ENCODE data around the gene ZFYVE28. TPM values are rescaled to one million over a fixed set of nuclear protein-coding genes. Genes with fewer than 3 reads are reported as not detected.

The ZFYVE28 gene
- total RNA-seq, 2 donors from 2014 or later = 7.4 to 8.4 TPM

DNA sequence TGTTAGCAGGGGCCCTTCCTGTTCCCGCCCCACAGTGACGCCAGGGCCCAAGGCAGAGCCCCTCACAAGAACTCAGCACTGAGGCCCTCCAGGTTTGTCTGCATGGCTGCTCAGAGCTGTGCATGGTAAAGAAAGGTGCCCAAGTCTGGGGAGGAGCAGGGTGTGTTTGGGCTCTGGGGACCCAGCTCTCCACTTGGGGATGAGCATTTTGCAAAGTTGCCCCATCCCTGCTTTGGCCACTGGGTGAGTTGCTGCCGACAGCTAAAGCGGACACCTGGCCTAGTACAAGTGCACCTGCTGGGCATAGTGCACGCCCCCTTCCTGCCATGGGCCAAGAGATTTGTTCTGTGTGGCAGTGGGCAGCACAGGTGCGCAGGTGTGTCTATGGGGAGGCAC is 154.5 kb downstream of the ZFYVE28 start:
- peak; percentile 69 for DNase-seq (ENCODE audit: low spot score)
- intact Hi-C loops (cut with DNase I) = loop anchor here in 1 of 2 donors (10.0 kb wide), 1 partner anchor 151 kb away; the partner anchor contains the start of genes CFAP99 and ZFYVE28

DNA sequence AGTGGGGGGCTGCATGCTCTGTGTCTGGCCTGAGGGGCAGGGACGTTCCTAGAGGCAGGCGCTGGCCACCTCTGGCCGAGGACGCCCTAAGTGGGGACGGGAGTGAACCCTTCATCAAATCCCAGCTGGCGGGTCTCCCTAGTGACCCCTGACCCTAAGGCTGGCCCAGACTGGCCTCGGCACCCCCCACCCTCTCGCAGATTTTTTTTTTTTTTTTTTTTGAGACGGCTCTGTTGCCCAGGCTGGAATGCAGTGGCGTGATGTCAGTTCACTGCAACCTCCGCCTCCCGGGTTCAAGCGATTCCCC is 155.5 kb downstream of the ZFYVE28 start:
- DNase-seq (ENCODE audit: low spot score) = no peak
- intact Hi-C loops (cut with DNase I) = loop anchor here in 1 of 2 donors (10.0 kb wide), 1 partner anchor 152 kb away; the partner anchor contains the start of genes CFAP99 and ZFYVE28

DNA sequence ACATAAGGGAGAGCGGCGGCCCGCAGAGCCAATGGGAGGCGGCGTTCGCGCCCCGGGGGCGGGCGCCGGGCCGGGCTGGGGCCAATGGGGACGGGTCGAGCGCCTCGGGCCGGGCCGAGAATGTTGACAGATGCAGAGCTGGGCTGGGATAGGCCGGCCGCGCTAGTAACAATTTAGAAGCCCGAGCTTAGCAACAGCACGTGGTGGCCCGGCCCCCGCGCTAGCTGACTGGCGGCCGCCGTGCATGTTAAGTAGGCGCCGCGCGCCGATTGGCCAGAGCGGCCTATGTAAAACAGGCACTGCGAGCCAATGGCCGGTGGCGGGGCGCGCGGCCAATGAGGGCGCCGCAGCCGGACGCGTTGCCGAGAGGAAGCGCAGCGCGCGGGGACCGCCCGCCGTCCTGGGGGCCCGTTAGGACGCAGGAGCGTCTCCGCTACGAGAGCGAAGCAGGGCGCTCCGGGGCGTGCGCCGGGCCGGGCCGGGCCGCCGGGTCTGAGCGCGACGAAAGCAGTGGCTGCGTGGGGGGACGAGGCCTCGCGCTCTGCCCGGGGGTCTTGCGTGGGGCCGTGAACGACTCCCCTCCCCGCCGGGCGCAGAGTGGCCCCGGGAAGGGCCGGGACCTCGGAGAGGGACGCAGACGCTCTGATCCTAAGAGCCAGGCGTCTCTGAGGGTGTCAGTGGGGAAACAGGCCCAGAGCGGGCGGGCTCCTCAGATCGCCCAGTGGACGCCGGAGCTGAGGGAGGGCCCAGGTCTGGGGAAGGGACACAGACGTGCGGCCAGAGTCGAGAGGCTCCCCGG is 156.1 kb downstream of the ZFYVE28 start:
- peak; percentile 100 for DNase-seq (ENCODE audit: low spot score)
- intact Hi-C loops (cut with DNase I) = loop anchor here in 1 of 2 donors (10.0 kb wide), 1 partner anchor 152 kb away; the partner anchor contains the start of genes CFAP99 and ZFYVE28

DNA sequence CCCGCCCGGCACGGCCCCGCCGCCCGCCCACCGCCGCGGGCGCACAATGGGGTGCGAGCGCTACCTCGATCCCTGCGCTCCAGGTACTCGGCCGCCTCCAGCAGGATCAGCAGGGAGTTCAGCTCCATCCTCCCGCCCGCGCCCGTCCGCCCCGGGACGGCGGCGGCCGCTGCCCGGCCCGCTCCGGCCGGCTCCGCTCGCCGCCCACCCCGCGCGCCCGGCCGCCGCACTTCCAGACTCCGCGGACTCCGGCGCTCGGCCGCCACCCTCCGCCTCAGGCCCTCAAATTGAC is 156.6 kb downstream of the ZFYVE28 start, which contains the start of gene MXD4:
Gene MXD4, minus strand, starts transcription at position 257 of the 292 bp plus-strand sequence. Its CDS starts 129 bp downstream, at position 128.
- intact Hi-C loops (cut with DNase I) = loop anchor here in 1 of 2 donors (10.0 kb wide), 1 partner anchor 153 kb away; the partner anchor contains the start of genes CFAP99 and ZFYVE28
- DNase-seq (ENCODE audit: low spot score) = no peak

DNA sequence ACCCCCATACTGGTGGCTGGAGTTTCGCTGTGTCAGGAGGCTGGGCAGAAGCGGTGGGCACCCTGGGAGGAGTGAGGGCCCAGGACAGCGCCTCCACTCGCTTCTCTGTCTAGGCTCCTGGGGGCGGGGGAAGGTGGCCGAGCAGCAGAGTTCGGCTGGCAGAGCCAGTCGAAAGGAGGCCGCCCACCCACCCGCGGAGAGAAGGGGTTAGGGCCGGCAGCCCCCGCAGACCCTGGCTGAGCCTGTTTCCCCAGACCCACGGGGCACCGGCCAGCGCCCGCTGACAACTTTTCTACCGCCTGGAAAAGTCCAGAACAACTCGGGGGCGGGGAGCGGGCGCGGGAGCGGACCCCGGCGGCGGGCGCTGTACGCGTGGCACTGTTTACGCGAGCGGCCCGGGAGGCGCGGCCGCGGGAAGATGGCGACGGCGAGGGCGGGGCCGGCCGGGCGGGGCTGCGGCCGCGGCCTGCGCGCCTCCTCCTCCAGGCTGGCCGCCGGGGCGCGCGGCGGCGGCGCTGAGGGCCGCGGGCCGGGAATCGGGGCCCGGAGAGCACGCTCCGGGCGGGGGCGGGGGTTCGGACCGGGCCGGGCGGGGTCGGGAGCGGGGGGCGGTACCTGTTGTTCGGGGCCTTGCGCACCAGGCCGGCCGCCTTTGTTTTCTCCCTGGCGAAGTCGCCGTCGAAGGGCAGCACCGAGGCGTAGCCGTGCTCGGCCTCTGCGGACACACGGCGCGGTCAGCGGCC is 157.2 kb downstream of the ZFYVE28 start:
- intact Hi-C loops (cut with DNase I) = loop anchor here in 1 of 2 donors (10.0 kb wide), 1 partner anchor 154 kb away; the partner anchor contains the start of genes CFAP99 and ZFYVE28
- peak; percentile 87 for DNase-seq (ENCODE audit: low spot score)

DNA sequence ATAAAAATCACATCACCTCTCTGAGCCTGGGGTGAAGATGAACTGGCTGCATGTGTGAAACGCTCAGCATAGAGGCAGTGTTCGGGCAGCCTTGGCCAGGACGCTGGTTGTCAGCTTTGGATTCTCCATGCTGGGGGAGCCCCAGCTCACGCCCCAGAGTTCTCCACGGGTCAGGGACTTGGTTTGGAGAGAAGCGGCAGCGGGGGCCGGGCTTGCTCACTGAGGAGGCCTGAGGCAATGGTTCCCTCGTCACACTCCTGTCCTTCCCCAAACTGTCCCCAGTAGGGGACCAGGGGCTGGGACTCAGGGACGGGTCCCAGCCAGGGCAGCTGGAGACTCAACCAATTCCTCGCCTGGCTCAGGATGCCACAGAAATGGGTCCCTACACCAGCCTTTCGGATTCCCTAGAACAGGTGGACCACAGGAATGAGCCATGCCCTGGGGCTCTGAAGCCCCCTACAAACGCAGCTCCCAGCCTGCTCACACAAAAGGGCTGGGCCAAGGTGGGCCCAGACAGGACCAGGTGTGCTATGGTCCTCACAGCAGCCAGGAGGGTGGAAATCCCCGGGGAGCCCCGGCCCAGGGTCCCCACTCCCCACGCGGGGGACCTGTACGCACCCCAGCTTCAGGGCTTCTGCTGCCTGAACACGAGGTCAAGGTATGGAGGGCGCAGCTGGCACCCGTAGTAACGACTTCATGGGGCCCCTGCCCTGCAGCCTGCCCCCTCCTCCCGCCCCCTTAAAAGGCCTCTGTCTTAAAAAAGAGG is 157.9 kb downstream of the ZFYVE28 start:
- DNase-seq (ENCODE audit: low spot score) = peak; percentile 80
- intact Hi-C loops (cut with DNase I) = loop anchor here in 1 of 2 donors (10.0 kb wide), 1 partner anchor 154 kb away; the partner anchor contains the start of genes CFAP99 and ZFYVE28

DNA sequence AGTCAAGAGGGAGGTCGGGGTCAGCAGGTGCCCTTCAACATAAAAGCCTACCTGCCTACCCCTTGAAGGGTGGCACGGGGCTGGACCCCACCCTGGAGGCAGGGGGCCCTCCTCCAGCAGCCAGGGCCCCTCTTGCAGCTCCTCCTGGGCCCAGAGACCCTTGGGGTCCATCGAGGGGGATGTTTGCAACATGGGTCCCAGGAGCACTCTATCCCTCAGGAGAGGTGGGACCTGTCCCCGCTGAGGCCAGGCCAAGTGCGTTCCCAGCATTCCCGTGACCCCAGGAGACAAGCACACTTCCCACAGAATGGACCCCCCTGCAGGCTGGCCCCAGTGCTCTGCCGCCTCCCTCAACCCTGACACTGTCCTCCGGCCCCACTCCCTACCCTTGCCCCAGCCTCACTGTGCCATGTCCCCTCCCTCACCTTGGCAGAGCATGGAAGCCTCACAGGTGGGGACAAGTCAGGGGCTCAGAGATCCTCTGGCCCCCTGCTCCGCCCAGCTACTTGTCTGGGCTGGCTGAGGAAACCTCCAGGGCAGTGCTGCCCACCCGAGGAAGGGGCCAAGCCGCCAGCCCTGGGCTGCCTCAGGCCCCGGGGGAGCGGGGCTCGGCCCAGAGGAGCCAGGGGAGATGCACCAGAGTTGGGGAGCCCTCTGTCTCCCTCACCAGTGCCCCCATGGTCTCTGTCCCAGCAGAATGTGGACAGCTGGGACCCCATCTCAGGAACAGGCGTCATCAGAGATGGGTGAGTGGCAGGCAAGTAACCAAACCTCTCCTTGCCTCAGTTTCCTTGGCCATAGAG is 158.7 kb downstream of the ZFYVE28 start:
- peak; percentile 67 for DNase-seq (ENCODE audit: low spot score)
- intact Hi-C loops (cut with DNase I) = loop anchor here in 1 of 2 donors (10.0 kb wide), 1 partner anchor 155 kb away; the partner anchor contains the start of genes CFAP99 and ZFYVE28

- DNase-seq (ENCODE audit: low spot score) = peak; percentile 76
- intact Hi-C loops (cut with DNase I) = no loop called here
These were observed 159.4 kb downstream of the ZFYVE28 start for GRCh38 chr4:2259036-2259540.

DNA sequence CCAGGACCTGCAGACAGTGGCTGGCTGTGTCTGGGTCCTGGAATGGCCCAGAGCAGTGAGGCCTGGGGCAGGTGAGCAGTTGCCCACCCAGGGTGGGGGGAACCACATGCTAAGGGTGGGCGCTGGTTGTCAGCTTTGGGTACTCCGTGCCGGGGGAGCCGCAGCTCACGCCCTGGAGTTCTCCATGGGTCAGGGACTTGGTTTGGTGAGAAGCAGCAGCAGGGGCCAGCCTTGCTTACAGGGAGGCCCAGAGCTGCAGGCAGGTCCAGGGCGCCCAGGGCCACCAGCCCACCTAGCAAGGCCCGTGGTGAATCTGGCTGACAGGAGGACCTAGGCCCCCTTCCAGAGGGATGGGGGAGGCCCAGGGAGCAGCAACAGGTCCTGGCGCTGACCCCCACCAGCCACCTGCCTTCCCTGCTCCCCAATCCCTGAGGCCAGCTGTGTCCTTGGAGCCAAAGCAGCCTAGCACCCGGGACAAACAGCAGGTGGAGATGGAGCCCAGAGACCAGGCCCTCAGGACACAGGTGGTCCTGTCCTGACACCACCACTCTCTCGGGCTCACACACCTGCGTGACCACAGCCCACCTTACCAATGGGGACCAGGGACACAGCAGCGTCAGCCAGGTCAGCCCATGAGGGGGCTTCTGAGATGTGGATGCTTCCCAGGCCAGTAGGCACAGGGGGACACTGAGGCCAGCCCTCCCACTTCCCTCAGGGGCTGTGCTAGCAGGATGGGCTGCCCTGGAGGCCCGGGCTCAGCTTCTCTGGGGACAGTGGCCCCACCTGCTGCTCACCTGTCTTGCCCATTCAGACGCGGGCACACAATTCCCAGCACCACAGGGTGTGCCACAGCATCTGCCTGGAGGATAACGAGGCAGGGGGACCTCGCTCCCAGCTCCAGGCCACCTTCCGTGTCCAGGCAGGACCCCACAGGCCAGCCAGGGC is 160.1 kb downstream of the ZFYVE28 start:
- intact Hi-C loops (cut with DNase I) = no loop called here
- peak; percentile 77 for DNase-seq (ENCODE audit: low spot score)

DNA sequence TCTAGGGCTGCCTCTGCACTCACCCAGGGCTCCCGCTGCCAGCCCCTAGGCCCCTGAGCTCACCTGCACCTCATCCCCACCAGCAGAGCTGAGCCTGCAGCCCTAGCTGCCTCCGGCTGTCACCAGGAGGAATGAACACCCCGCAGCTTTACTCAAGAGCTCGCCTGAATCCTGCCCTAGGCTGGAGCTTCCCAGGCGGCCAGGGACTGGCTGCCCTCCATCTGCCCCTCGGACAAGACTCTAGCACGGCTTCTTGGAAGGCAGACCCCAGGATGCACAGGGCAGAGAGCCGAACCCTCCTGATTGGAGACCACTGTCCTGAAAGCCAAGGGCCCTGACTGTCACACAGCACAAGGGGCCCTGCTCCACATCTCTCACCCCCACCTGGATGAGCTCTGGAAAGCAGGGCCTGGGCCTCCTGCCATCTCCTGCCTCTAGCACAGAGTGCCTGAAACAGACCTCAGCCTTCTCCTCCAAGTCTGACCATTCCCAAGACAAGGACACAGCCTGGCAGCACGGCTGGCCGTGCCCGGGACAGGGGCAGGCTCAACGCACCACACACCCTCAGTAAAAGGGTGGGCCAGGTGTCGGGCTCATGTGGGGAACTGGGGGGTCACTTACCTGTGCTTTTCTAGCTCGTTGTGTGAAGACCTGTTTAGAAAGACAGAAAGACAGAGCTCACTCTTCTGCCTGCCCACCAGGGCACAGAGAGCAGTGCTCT is 160.9 kb downstream of the ZFYVE28 start:
- intact Hi-C loops (cut with DNase I) = no loop called here
- peak; percentile 77 for DNase-seq (ENCODE audit: low spot score)

GRCh38 chr4:2256781-2257191 is 161.7 kb downstream of the ZFYVE28 start:
- intact Hi-C loops (cut with DNase I) = no loop called here
- DNase-seq (ENCODE audit: low spot score) = peak; percentile 82

- intact Hi-C loops (cut with DNase I) = no loop called here
- peak; percentile 72 for DNase-seq (ENCODE audit: low spot score)
These were observed 162.2 kb downstream of the ZFYVE28 start for GRCh38 chr4:2256156-2256731.

DNA sequence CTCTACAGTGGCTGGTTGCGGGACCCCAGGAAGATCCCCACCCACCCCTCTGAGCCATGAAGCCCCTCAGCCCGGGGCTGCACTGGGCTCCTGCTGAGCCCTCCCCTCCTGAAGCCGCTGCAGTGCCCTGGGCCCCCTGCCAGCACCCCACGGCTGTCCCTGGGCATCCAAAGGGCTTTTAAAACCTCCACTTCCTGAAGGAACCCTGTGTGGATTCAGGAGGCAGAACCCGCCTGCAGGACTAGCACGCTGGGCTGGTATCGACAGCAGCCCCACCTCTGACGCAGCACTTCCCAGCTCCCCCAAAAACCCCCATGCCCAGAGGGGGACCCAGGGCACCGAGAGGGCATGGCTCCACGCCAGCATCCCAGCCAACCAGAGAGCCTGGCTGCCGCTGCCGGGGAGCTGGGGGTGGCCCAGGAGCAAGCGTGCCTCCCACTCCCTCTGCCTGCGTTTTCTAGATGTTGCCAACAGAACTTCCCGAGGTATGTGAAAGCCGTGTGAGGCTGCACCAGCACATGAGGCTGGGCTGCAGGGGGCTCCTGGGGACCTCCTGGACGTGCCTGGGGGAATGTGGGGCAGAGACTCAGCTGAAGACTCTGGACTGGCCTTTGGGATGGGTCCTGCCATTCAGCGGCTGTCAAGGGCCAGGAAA is 162.8 kb downstream of the ZFYVE28 start:
- peak; percentile 77 for DNase-seq (ENCODE audit: low spot score)
- intact Hi-C loops (cut with DNase I) = no loop called here

- intact Hi-C loops (cut with DNase I) = no loop called here
- peak; percentile 64 for DNase-seq (ENCODE audit: low spot score)
These were observed 163.6 kb downstream of the ZFYVE28 start for GRCh38 chr4:2254665-2255500.
